CD4-positive, alpha-beta T cell treated with Interleukin-15 for 1 hour (primary cell): Measurements from ENCODE around the gene EGLN1.

Source experiments
- DNase-seq: peaks from one replicate; pipeline ENCODE4 v3.0.0-alpha.2; 2020

Gene EGLN1

GRCh38 chr1:231324660-231325059 is 97.4 kb downstream of the EGLN1 start:
- DNase-seq, result no peak

- DNase-seq, result no peak
These were observed 99.1 kb downstream of the EGLN1 start for GRCh38 chr1:231322880-231323530.

GRCh38 chr1:231319080-231319479 is 103.0 kb downstream of the EGLN1 start:
- DNase-seq, result no peak

GRCh38 chr1:231318568-231318967 is 103.5 kb downstream of the EGLN1 start:
- DNase-seq, result no peak

- no peak for DNase-seq
These were observed 104.1 kb downstream of the EGLN1 start for GRCh38 chr1:231318015-231318355.

GRCh38 chr1:231317306-231318014 is 104.6 kb downstream of the EGLN1 start:
- DNase-seq, result no peak

- peak; percentile 28 for DNase-seq
These were observed 106.2 kb downstream of the EGLN1 start for GRCh38 chr1:231315887-231316286.
